ENCODE results near the gene USP53. TPM values are rescaled to one million over a fixed set of nuclear protein-coding genes. Genes with fewer than 3 reads are reported as not detected.
"Not testable (repeated sequence)": the region's sequence is repeated elsewhere in the genome, so short reads cannot be mapped to it uniquely, and the experiment has no call there.

The USP53 gene
- total RNA-seq, 1 donor from 2014 or later: 73.1 TPM

GRCh38 chr4:119315036-119315435 lies 102.5 kb downstream of the USP53 start:
- DNase-seq (ENCODE audit: low read depth, low spot score): no peak

- no peak for DNase-seq (ENCODE audit: low read depth, low spot score)
These were observed 105.5 kb downstream of the USP53 start for GRCh38 chr4:119317990-119318389.

GRCh38 chr4:119321921-119322687 lies 109.6 kb downstream of the USP53 start, which contains the start of gene FABP2:
FABP2 (minus strand) TSS chr4:119322138; CDS start chr4:119322102, 36 bp downstream.
- no peak for DNase-seq (ENCODE audit: low read depth, low spot score)

GRCh38 chr4:119328695-119329094 lies 116.2 kb downstream of the USP53 start:
- no peak for DNase-seq (ENCODE audit: low read depth, low spot score)

GRCh38 chr4:119329835-119330620 lies 117.5 kb downstream of the USP53 start:
- no peak for DNase-seq (ENCODE audit: low read depth, low spot score)

GRCh38 chr4:119336332-119336979 lies 123.9 kb downstream of the USP53 start:
- DNase-seq (ENCODE audit: low read depth, low spot score): not testable (repeated sequence)

- no peak for DNase-seq (ENCODE audit: low read depth, low spot score)
These were observed 124.5 kb downstream of the USP53 start for GRCh38 chr4:119337010-119337409.

GRCh38 chr4:119339895-119340294 lies 127.4 kb downstream of the USP53 start:
- DNase-seq (ENCODE audit: low read depth, low spot score): not testable (repeated sequence)

GRCh38 chr4:119343293-119343692 lies 130.8 kb downstream of the USP53 start:
- not testable (repeated sequence) for DNase-seq (ENCODE audit: low read depth, low spot score)

Other genes with a start within 250 kb of the USP53 start
- 0.20 TPM in 1 of 2 replicates, not detected in the other for gene MYOZ2, start 76.9 kb upstream of the USP53 start, total RNA-seq
- gene FABP2, start 109.4 kb downstream of the USP53 start, total RNA-seq: not detected in 2 replicates

Measured in pulmonary artery endothelial cell (primary cell).